ENCODE results near the gene SHF.

The SHF gene

GRCh38 chr15:45199136-45199810, 11.5 kb upstream of the SHF start:
- FAIRE-seq = no peak

- FAIRE-seq = peak; percentile 56
These were observed 10.8 kb upstream of the SHF start for GRCh38 chr15:45198337-45199135.

- FAIRE-seq = no peak
These were observed 9.7 kb upstream of the SHF start for GRCh38 chr15:45197512-45197911.

- FAIRE-seq = no peak
These were observed 230 bp downstream of the SHF start for GRCh38 chr15:45187578-45187893.

- FAIRE-seq = no peak
These were observed 792 bp downstream of the SHF start for GRCh38 chr15:45186771-45187577.

- FAIRE-seq = no peak
These were observed 1.6 kb downstream of the SHF start for GRCh38 chr15:45185903-45186770.

GRCh38 chr15:45185069-45185779, 2.5 kb downstream of the SHF start:
- FAIRE-seq = no peak

- FAIRE-seq = no peak
These were observed 3.2 kb downstream of the SHF start for GRCh38 chr15:45184562-45185041.

- no peak for FAIRE-seq
These were observed 4.3 kb downstream of the SHF start for GRCh38 chr15:45183511-45183910.

- no peak for FAIRE-seq
These were observed 4.8 kb downstream of the SHF start for GRCh38 chr15:45182996-45183395.

GRCh38 chr15:45181491-45182285, 6.1 kb downstream of the SHF start:
- FAIRE-seq = no peak

GRCh38 chr15:45180648-45181436, 6.9 kb downstream of the SHF start:
- FAIRE-seq = no peak

GRCh38 chr15:45180201-45180600, 7.6 kb downstream of the SHF start:
- no peak for FAIRE-seq

- FAIRE-seq = no peak
These were observed 8.4 kb downstream of the SHF start for GRCh38 chr15:45179221-45179985.

- FAIRE-seq = no peak
These were observed 10.5 kb downstream of the SHF start for GRCh38 chr15:45177285-45177684.

GRCh38 chr15:45174577-45174976, 13.2 kb downstream of the SHF start:
- FAIRE-seq = no peak

- no peak for FAIRE-seq
These were observed 13.7 kb downstream of the SHF start for GRCh38 chr15:45174069-45174468.

GRCh38 chr15:45171912-45172311, 15.9 kb downstream of the SHF start:
- FAIRE-seq = no peak
